ENCODE data around the gene DNAJA1. TPM values are rescaled to one million over a fixed set of nuclear protein-coding genes. Genes with fewer than 3 reads are reported as not detected.

DNAJA1 gene
- total RNA-seq (2021) (74.5 to 96.5 TPM (median 95.6 TPM) in 3 replicates), Bru-seq, nascent RNA (percentile 97 among the genes with signal in this experiment)
- long read RNA-seq, experiment 1, transcript DNAJA1-201 (9 exons, 2,381 nt), result major isoform, 910 of 986 reads
- long read RNA-seq, experiment 1, partial matches to known transcripts, result 42 of 986 reads
- long read RNA-seq, experiment 1, other reads (novel, unspliced or antisense), result 34 of 986 reads
- long read RNA-seq, experiment 2, transcript DNAJA1-201 (9 exons, 2,381 nt), result major isoform, 151 of 242 reads
- long read RNA-seq, experiment 2, partial matches to known transcripts, result 61 of 242 reads
- long read RNA-seq, experiment 2, other reads (novel, unspliced or antisense), result 30 of 242 reads
- long read RNA-seq, experiment 3, transcript DNAJA1-201 (9 exons, 2,381 nt), result major isoform, 1,022 of 1,193 reads
- long read RNA-seq, experiment 3, partial matches to known transcripts, result 131 of 1,193 reads
- long read RNA-seq, experiment 3, other reads (novel, unspliced or antisense), result 40 of 1,193 reads

- H3K9me3 Mint-ChIP-seq, result no peaks in the 10 kb centered on the region
- ChIA-PET CTCF (interaction anchor here (0.6 to 1.3 kb wide), 4 partner anchors 11 to 647 kb away, joined by 3 to 5 read pairs (median 4); no protein-coding TSS in a partner anchor), POLR2A (interaction anchor here (0.6 to 2.3 kb wide), 23 partner anchors 9 to 420 kb away, joined by 3 to 11 read pairs (median 4); partner anchors contain the start of genes NFX1 and SMU1)
- peak within 1 kb of the TSS; percentile 93 for H3K4me3 Mint-ChIP-seq
- H3K27me3 Mint-ChIP-seq (ENCODE audit: low read depth), result no peaks in the 10 kb centered on the region
- ATAC-seq (peak; percentile 89), DNase-seq (ENCODE audit: low spot score) (peak; percentile 93)
- peaks cover 45% of the 10 kb centered on the region for H3K36me3 Mint-ChIP-seq
- peak within 1 kb of the TSS; percentile 85 for H3K27ac Mint-ChIP-seq
- peaks cover 29% of the 10 kb centered on the region for H3K4me1 Mint-ChIP-seq
- TF ChIP-seq MYBL2 (CRISPR knock-in tag; IDR thresholded peaks at IDR 0.05) (peak; percentile 91), GABPB1 (CRISPR knock-in tag; IDR thresholded peaks at IDR 0.05) (peak; percentile 76), NR3C1 (CRISPR knock-in tag; conservative IDR thresholded peaks at IDR 0.05; ENCODE audit: low read depth) (no peak), ZNF425 (CRISPR knock-in tag; conservative IDR thresholded peaks at IDR 0.05) (no peak), GRHL2 (CRISPR knock-in tag; IDR thresholded peaks at IDR 0.05; ENCODE audit: insufficient replicate concordance, severe bottlenecking) (no peak), TCF7 (CRISPR knock-in tag; IDR thresholded peaks at IDR 0.05; ENCODE audit: low read depth) (no peak), IRF1 (CRISPR knock-in tag; IDR thresholded peaks at IDR 0.05) (peak; percentile 13; the same call in 1 of the 2 replicates), IRF2 (CRISPR knock-in tag; IDR thresholded peaks at IDR 0.05; ENCODE audit: borderline replicate concordance, low read depth) (no peak), NR1H2 (CRISPR knock-in tag; IDR thresholded peaks at IDR 0.05) (no peak), ATF1 (CRISPR knock-in tag; IDR thresholded peaks at IDR 0.05) (0 out of 2 replicates have a peak, but pooled peaks have one; percentile 73), RORB (CRISPR knock-in tag; IDR thresholded peaks at IDR 0.05) (peak; percentile 70; the same call in 1 of the 2 replicates), PRDM15 (CRISPR knock-in tag; IDR thresholded peaks at IDR 0.05) (no peak), ZNF423 (CRISPR knock-in tag; IDR thresholded peaks at IDR 0.05) (no peak), EMX1 (CRISPR knock-in tag; IDR thresholded peaks at IDR 0.05) (no peak)
- TF ChIP-seq, protein P1, sequence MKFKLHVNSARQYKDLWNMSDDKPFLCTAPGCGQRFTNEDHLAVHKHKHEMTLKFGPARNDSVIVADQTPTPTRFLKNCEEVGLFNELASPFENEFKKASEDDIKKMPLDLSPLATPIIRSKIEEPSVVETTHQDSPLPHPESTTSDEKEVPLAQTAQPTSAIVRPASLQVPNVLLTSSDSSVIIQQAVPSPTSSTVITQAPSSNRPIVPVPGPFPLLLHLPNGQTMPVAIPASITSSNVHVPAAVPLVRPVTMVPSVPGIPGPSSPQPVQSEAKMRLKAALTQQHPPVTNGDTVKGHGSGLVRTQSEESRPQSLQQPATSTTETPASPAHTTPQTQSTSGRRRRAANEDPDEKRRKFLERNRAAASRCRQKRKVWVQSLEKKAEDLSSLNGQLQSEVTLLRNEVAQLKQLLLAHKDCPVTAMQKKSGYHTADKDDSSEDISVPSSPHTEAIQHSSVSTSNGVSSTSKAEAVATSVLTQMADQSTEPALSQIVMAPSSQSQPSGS (CRISPR knock-in tag; IDR thresholded peaks at IDR 0.05; ENCODE audit: borderline replicate concordance, low read depth), result no peak
- TF ChIP-seq, protein P2, sequence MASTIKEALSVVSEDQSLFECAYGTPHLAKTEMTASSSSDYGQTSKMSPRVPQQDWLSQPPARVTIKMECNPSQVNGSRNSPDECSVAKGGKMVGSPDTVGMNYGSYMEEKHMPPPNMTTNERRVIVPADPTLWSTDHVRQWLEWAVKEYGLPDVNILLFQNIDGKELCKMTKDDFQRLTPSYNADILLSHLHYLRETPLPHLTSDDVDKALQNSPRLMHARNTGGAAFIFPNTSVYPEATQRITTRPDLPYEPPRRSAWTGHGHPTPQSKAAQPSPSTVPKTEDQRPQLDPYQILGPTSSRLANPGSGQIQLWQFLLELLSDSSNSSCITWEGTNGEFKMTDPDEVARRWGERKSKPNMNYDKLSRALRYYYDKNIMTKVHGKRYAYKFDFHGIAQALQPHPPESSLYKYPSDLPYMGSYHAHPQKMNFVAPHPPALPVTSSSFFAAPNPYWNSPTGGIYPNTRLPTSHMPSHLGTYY (CRISPR knock-in tag; IDR thresholded peaks at IDR 0.05), result no peak
- TF ChIP-seq, protein P3, sequence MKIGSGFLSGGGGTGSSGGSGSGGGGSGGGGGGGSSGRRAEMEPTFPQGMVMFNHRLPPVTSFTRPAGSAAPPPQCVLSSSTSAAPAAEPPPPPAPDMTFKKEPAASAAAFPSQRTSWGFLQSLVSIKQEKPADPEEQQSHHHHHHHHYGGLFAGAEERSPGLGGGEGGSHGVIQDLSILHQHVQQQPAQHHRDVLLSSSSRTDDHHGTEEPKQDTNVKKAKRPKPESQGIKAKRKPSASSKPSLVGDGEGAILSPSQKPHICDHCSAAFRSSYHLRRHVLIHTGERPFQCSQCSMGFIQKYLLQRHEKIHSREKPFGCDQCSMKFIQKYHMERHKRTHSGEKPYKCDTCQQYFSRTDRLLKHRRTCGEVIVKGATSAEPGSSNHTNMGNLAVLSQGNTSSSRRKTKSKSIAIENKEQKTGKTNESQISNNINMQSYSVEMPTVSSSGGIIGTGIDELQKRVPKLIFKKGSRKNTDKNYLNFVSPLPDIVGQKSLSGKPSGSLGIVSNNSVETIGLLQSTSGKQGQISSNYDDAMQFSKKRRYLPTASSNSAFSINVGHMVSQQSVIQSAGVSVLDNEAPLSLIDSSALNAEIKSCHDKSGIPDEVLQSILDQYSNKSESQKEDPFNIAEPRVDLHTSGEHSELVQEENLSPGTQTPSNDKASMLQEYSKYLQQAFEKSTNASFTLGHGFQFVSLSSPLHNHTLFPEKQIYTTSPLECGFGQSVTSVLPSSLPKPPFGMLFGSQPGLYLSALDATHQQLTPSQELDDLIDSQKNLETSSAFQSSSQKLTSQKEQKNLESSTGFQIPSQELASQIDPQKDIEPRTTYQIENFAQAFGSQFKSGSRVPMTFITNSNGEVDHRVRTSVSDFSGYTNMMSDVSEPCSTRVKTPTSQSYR (CRISPR knock-in tag; IDR thresholded peaks at IDR 0.05), result no peak
- TF ChIP-seq, protein P4, sequence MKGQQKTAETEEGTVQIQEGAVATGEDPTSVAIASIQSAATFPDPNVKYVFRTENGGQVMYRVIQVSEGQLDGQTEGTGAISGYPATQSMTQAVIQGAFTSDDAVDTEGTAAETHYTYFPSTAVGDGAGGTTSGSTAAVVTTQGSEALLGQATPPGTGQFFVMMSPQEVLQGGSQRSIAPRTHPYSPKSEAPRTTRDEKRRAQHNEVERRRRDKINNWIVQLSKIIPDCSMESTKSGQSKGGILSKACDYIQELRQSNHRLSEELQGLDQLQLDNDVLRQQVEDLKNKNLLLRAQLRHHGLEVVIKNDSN (CRISPR knock-in tag; IDR thresholded peaks at IDR 0.05), result peak; percentile 59; the same call in 1 of the 2 replicates
Observed at GRCh38 chr9:33024966-33025571, at the start of gene DNAJA1. DNAJA1 (plus strand) TSS chr9:33025273; CDS start chr9:33026485, 1,212 bp downstream.

All from WTC11 (cell line).